GM12874 (cell line): ENCODE measurements around the gene HDAC4.

Source experiments
- CTCF ChIP-seq: IDR thresholded peaks from 2 replicates; pipeline ENCODE4 v1.5.1; 2011; ENCODE audit warnings: low read depth, mild to moderate bottlenecking, control low read depth, low read length, moderate library complexity; ENCODE audit not compliant: insufficient read depth

Gene HDAC4

GRCh38 chr2:239302808-239303557, 97.8 kb downstream of the HDAC4 start:
- no peak for TF ChIP-seq CTCF

DNA sequence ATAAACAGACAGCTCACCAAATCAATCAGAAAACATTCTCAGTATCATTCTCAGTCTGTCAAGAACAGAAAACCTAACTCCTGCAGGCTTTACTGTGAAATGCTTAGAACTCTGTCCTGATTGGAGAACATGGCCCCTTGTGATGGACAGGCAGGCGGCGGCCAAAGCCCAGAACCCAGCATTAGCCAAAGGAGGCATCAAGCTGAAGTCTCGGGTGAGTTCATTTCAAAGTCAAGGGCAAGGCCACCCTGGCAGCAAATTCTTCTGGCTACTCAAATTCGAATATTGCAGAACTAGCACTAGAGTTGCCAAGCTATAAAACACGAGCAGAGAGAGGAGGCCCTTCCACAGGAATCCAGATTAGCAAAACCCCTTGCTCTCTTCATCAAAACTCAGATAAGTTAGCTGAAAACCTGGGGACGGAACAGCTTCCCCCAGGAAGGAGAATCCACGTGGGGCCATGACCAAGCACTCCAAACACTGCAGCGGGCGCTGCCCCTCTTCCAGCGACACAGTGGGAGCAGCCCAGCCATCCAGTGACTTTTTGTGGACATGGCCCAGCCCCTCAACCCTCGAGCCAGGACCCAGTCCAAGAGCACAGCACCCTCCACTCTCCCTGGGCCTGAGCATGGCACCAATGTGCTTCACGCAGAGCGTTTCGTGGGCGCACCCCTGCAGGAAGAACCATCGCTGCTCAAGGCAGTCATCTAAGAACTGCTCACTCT, 98.6 kb downstream of the HDAC4 start:
- no peak for TF ChIP-seq CTCF

DNA sequence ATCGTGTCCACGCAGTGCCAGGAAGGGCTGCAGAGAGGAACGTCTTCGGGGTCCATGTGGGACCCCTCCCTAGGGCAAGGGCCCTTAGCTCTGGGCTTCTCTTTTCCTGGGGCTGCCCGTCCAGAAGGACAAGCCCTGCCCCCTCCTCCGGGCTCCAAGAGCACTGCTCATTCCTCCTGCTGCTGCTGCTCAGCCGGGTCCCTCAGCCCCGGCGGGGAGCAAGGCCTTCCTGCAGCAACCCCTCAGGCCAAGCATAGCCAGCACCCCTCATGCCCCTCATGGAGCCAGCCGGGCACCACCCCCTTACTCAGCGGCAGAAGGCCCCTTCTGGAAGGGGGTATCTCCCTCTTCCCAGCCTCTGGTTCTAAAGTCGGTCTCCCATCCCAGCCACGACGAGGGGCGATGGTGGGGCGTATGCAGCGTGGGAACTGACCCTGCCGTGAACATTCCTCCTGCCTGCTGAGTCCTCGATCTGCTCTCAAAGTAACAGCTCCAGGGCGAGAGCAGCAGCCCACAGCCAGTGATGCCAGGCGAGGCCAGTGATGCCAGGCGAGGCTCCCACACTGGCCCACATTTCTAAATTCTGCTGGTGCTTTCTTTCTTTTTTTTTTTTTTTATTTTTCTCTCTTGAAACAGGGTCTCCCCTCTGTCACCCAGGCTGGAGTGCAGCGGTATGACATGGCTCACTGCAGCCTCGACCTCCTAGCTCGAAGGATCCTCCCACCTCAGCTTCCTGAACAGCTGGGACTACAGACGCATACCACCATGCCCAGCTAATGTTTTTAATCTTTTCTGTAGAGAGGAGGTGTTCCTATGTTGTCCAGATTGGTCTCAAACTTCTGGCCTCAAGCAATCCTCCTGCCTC, 99.7 kb downstream of the HDAC4 start:
- no peak for TF ChIP-seq CTCF

DNA sequence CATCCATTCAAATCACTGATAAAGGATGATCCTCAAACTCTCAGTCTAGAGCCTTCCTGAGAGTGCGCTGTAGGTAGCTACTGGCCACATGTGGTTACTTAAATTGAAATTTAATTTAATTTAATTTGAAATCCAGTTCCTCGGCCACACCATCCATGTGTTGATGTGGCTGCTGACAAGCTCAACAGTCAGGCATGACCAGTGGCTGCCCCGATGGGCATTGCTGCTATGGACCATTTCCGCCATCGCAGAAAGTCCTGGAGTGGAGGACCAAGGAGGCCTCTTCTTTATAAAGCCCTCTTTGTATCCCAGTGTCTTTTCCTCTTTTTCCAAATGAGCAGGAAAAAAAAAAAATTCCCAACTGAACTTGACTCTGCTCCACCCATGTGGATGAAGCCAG, 100.6 kb downstream of the HDAC4 start:
- no peak for TF ChIP-seq CTCF

DNA sequence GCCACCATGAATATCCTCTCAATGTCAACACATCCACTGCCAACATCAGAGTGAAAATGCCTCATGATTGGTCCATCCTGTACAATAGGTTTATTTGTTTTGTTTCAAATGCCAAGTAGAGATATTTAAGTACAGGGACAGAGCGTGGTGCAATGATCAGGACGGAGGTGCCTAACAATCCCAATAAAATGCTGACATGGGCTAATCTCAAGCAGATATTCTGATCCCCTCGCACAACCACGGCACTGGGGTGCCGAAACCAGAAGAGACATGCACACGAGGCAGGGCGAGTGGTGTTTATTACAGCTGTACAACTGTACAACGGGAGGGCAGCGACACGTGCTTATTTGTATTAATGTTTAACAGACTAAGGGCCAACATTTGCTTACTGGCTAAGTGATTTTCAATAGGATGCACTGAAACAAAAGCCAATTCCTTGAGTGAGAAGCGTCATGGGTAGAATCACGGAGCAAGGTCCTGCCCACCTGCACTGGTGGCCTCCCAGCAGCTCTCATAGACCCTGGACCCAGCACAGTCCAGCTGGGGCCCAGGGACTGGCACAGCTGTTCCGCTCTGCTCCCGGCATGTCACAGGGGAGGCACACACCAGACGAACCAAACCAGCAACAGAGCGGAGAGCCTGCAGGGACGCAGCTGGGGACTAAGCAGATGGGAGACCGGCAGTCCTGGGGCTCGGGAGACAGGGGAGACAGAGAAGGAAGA, 101.4 kb downstream of the HDAC4 start:
- no peak for TF ChIP-seq CTCF

DNA sequence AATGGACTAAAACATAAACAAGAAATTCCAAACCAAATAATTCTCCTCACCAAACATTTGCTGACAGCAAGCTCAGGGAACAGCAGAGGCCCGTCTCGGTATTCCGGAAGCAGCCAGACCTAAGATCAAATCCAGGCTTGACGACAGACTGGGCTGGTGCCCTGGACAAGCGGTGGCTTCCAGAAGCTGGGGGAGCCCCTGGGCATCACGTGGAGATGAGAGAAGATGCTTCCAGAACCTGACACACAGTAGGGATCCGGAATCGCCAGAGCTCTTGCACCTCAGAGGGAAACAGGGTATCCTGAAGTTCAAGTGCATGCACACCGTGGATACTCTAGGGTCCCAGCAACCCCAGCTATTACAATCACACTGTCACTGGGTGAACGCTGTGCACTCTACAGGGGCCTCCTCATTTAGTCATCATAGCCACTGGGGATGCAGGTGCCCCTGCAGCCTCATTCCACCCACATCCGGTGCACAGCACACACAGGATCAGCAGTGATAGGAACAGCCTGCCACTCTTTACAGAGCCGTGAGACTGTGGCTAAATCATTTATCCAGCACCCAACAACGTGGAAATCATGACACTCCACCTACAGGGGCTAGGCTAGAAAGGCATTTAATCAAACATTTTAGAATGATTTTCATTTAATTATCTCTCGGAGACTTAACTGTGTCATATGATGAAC, 102.6 kb downstream of the HDAC4 start:
- no peak for TF ChIP-seq CTCF
